Lower leg skin (tissue), 4 donors: ENCODE measurements around the gene KCNIP4. TPM values are rescaled to one million over a fixed set of nuclear protein-coding genes. Genes with fewer than 3 reads are reported as not detected.

Source experiments
- DNase-seq, 2 donors: peaks; one replicate each; pipeline ENCODE4 v3.0.0-alpha.2; 2019; ENCODE audit warnings: low spot score in 2 of 2
- H3K4me3 ChIP-seq: fragments of 200-600 bp; sonication (generic); 2 replicates; pipeline ENCODE4 v1.5.1; 2017; ENCODE audit warnings: mild to moderate bottlenecking, low read depth; ENCODE audit not compliant: poor library complexity, severe bottlenecking
- CTCF ChIP-seq, 3 donors: fragments of 450-650 bp; IDR thresholded peaks; one replicate each; pipeline ENCODE4 v1.5.1; 2016; ENCODE audit warnings: antibody characterized with exemption in 3 of 3, mild to moderate bottlenecking in 3 of 3, moderate library complexity in 2 of 3
- POLR2A ChIP-seq, 2 donors: fragments of 450-650 bp; IDR thresholded peaks; one replicate each; pipeline ENCODE4 v1.6.1; 2016 to 2017; ENCODE audit warnings: antibody characterized with exemption in 2 of 2, mild to moderate bottlenecking in 1 of 2, moderate library complexity in 1 of 2
- WGBS, 2 donors: methylation state at CpG; one replicate each; pipeline ENCODE4 v1.1.5; 2018; 5-methylcytosine and 5-hydroxymethylcytosine counted together
- intact Hi-C: fragments of 100-400 bp; cut with DNase I; formaldehyde crosslinking; loops from one replicate; pipeline ENCODE4 v1.15.0; 2023; ENCODE audit warnings: low total_unique reads
- total RNA-seq, 4 donors: library from RNA; depleted of rRNA; stranded (reverse); fragments of >200 nt; gene quantifications; one replicate each; pipeline ENCODE4 v1.1.0, GENCODE V29; 2016

Gene KCNIP4
- total RNA-seq, 4 donors from 2014 or later = not detected

DNA sequence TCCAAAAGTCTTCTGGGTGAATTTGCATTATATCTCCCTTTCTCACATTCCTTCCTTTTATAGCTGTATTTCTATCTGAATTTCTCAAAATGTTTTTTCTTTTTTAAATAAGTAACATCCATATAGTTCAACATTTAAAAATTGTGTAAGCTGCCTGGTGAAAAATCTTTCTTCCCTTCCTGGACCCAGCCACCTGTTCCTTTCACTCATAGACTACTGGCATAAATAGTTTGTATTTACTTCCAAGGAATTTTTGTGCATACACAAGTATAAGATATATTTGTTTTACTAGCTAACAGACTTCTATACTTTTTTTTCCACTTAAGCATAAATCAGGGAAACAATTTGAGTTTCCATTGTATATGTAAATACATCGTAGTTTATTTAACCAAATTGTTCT, 1212.6 kb downstream of the KCNIP4 start:
- no peak for DNase-seq
- WGBS, 2 donors = 97 to 100% methylated on average over 1 of the region's 1 CpG
- TF ChIP-seq CTCF (IDR thresholded peaks at IDR 0.05) (no peak), POLR2A (IDR thresholded peaks at IDR 0.05) (no peak)
- no peak overlapping the region for H3K4me3 ChIP-seq
- intact Hi-C loops = no loop called here

DNA sequence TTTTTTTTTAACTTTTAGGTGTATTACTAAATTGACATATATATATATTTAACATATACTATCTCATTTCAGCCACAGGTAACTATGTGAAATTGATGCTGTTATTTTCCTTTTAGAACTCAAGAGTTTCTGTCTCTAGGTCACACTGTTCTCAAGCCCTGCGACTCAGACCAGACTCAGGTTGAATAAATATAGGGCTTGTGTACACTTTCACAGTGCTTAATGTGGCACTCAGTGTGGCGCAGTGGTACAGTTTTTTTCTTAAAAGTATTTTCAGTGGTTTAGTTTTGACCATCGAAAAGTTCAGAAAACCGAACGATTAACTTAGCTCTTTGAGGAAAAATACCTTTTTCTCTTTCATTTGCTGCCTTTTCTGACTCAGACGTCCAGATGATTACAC, 1223.7 kb downstream of the KCNIP4 start:
- TF ChIP-seq CTCF (IDR thresholded peaks at IDR 0.05) = no peak
- no peak for TF ChIP-seq POLR2A (IDR thresholded peaks at IDR 0.05)
- 61 to 96% methylated on average over 6 of the region's 6 CpGs for WGBS, 2 donors
- H3K4me3 ChIP-seq = no peak overlapping the region
- no peak for DNase-seq
- intact Hi-C loops = no loop called here

- intact Hi-C loops = no loop called here
- no peak for TF ChIP-seq CTCF (IDR thresholded peaks at IDR 0.05)
- TF ChIP-seq POLR2A (IDR thresholded peaks at IDR 0.05) = no peak
- no peak for DNase-seq
- H3K4me3 ChIP-seq = no peak overlapping the region
- WGBS, 2 donors = 94 to 95% methylated on average over 3 of the region's 3 CpGs
These were observed 1225.1 kb downstream of the KCNIP4 start for GRCh38 chr4:20723463-20723862.

GRCh38 chr4:20723019-20723418, 1225.6 kb downstream of the KCNIP4 start:
- TF ChIP-seq POLR2A (IDR thresholded peaks at IDR 0.05) (no peak), CTCF (IDR thresholded peaks at IDR 0.05) (no peak)
- 46 to 81% methylated on average over 3 of the region's 3 CpGs for WGBS, 2 donors
- no peak overlapping the region for H3K4me3 ChIP-seq
- intact Hi-C loops = no loop called here
- DNase-seq = no peak

DNA sequence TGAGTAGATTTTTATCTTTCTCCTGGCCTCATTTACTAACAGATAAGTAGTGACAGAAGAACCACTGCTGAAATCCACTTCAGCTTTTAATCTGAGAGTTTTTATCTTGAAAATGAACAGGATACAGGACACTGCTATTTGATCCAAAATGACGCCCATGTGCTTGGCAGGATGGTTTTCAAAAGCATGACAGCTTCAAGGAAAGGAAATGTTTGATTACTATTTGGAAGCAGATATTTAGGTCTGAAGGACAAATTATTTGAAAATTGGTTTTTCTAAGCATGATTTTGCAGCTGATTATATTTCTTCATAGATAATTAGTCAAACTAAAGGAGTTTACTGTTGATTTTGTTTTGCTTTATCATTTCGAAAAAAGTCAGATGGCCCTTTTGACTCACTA, 1237.2 kb downstream of the KCNIP4 start:
- no peak overlapping the region for H3K4me3 ChIP-seq
- intact Hi-C loops = no loop called here
- WGBS, 2 donors = 94 to 98% methylated on average over 2 of the region's 2 CpGs
- no peak for DNase-seq
- TF ChIP-seq POLR2A (IDR thresholded peaks at IDR 0.05) (no peak), CTCF (IDR thresholded peaks at IDR 0.05) (no peak)

DNA sequence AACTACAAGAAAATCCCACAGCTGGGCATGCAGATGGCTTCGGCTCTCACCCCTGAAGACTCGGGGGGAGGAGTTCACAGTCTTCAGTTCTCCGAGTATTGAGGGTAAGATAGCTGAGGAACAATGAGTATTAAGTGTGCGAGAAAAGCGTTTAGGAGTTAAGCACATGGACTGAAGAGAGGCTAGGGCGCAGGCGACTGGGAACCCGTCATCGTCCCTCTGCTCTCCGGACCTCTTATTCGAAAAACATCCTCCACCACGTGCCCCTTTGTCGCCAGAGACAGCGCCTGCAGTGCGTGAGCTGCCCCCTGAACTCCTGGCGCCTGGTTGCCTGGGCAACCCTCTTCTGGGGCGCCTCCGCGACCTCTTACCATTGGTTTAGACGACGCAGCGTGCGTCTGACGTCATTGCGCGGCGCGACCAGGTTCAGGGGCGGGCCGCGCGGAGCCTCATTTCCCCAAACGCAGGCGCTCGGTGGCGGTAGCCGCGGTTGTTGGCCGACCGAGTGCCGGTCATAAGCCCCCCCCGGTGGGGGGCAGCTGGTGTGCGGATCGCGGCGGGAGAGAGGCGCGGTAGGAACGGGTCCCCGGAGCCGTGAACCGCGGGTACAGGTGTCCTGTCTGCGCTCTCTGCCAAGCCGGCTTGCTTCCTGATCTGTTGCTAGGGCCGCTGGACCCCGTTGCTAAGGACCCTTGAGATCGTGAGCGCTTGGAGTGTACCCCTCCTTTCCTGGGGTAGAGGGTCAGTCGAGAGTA, 1248.4 kb downstream of the KCNIP4 start, which contains the start of gene PACRGL:
Gene PACRGL, plus strand, starts transcription at position 452 of the 755 bp plus-strand sequence. CDS start 4,024 bp downstream, outside the sequence.
- TF ChIP-seq POLR2A (IDR thresholded peaks at IDR 0.05) = no peak
- TF ChIP-seq CTCF (IDR thresholded peaks at IDR 0.05) = no peak
- peak within 1 kb of the TSS; percentile 57 for H3K4me3 ChIP-seq
- DNase-seq = peak; percentile 90 to 98
- intact Hi-C loops = no loop called here
- 0 to 1% methylated on average over 43 to 49 of the region's 60 CpGs for whole genome bisulfite sequencing, 2 donors
